GM23248 (cell line): ENCODE results near the gene JRKL. TPM values are rescaled to one million over a fixed set of nuclear protein-coding genes. Genes with fewer than 3 reads are reported as not detected.

Experiments
- DNase-seq: peaks from one replicate; pipeline ENCODE4 v3.0.0-alpha.2; 2015
- H2AFZ ChIP-seq: fragments of 200-600 bp; sonication (generic); 2 replicates; pipeline ENCODE4 v1.6.1; 2016; ENCODE audit warnings: antibody characterized with exemption
- H3F3A ChIP-seq: fragments of 200-600 bp; sonication (generic); 2 replicates; pipeline ENCODE4 v1.6.1; 2016; ENCODE audit warnings: mild to moderate bottlenecking, antibody characterized with exemption, mixed run types; ENCODE audit not compliant: insufficient read depth
- H3K27ac ChIP-seq: fragments of 200-600 bp; sonication (generic); 2 replicates; pipeline ENCODE4 v1.5.1; 2016; ENCODE audit warnings: mild to moderate bottlenecking
- H3K27me3 ChIP-seq: fragments of 200-600 bp; sonication (generic); replicated peaks from 2 replicates; pipeline ENCODE4 v1.6.1; 2016; ENCODE audit warnings: mild to moderate bottlenecking; ENCODE audit not compliant: insufficient read depth
- H3K36me3 ChIP-seq: fragments of 200-600 bp; sonication (generic); 2 replicates; pipeline ENCODE4 v1.6.1; 2016; ENCODE audit warnings: low read depth, mild to moderate bottlenecking
- H3K4me1 ChIP-seq: fragments of 200-600 bp; sonication (generic); 2 replicates; pipeline ENCODE4 v1.6.1; 2016; ENCODE audit warnings: mild to moderate bottlenecking; ENCODE audit not compliant: insufficient read depth
- H3K4me2 ChIP-seq: fragments of 200-600 bp; sonication (generic); one replicate; pipeline ENCODE4 v1.6.1; 2016; ENCODE audit warnings: mild to moderate bottlenecking; ENCODE audit not compliant: unreplicated experiment
- H3K4me3 ChIP-seq: fragments of 200-600 bp; sonication (generic); 2 replicates; pipeline ENCODE4 v1.5.1; 2016; ENCODE audit warnings: mild to moderate bottlenecking
- H3K79me2 ChIP-seq: fragments of 200-600 bp; sonication (generic); 2 replicates; pipeline ENCODE4 v1.6.1; 2016; ENCODE audit warnings: mild to moderate bottlenecking; ENCODE audit not compliant: insufficient read depth
- H3K9ac ChIP-seq: fragments of 200-600 bp; sonication (generic); 2 replicates; pipeline ENCODE4 v1.6.1; 2016; ENCODE audit warnings: mild to moderate bottlenecking
- H3K9me2 ChIP-seq: fragments of 200-600 bp; sonication (generic); 2 replicates; pipeline ENCODE4 v1.6.1; 2016; ENCODE audit warnings: mixed run types, mild to moderate bottlenecking, moderate library complexity; ENCODE audit not compliant: insufficient read depth
- H3K9me3 ChIP-seq: fragments of 200-600 bp; sonication (generic); one replicate; pipeline ENCODE4 v1.6.1; 2017; ENCODE audit warnings: low read depth
- H4K20me1 ChIP-seq: fragments of 200-600 bp; sonication (generic); 2 replicates; pipeline ENCODE4 v1.6.0; 2016; ENCODE audit not compliant: insufficient read depth
- EZH2 ChIP-seq: fragments of 200-600 bp; sonication (generic); IDR thresholded peaks from 2 replicates; pipeline ENCODE4 v1.6.1; 2018; ENCODE audit warnings: antibody characterized with exemption, mild to moderate bottlenecking; ENCODE audit not compliant: insufficient read depth, poor library complexity, severe bottlenecking
- EZH2phosphoT487 ChIP-seq: fragments of 200-600 bp; sonication (generic); IDR thresholded peaks from 2 replicates; pipeline ENCODE4 v1.6.1; 2018; ENCODE audit warnings: antibody characterized with exemption, moderate library complexity, mild to moderate bottlenecking, low read depth; ENCODE audit not compliant: insufficient read depth
- WGBS, 2 experiments: methylation state at CpG; one replicate each; pipeline ENCODE4 v1.1.6; 2015 to 2017; ENCODE audit warnings: low lambda C conversion rate in 2 of 2, low coverage in 1 of 2; ENCODE audit errors: missing lambda C conversion rate in 2 of 2; 5-methylcytosine and 5-hydroxymethylcytosine counted together
- in situ Hi-C: fragments of 300-500 bp; cut with MboI; formaldehyde crosslinking; loops from 2 replicates; pipeline ENCODE4 v1.15.0; 2020
- polyA plus RNA-seq: library from polyadenylated mRNA; unstranded; fragments of >200 nt; fragmentation: Nextera tagmentation; extraction: Ambion mirVana; gene quantifications from 2 replicates; pipeline ENCODE4 v1.2.1, GENCODE V29; 2016
- total RNA-seq: library from RNA; depleted of rRNA; stranded (reverse); fragments of >200 nt; shearing (Covaris generic); gene quantifications from 2 replicates; pipeline ENCODE4 v1.2.3, GENCODE V29; 2014

Gene JRKL
- total and polyA plus RNA-seq, 2 experiments from 2014 or later, result 9.4 to 11.2 TPM

DNA sequence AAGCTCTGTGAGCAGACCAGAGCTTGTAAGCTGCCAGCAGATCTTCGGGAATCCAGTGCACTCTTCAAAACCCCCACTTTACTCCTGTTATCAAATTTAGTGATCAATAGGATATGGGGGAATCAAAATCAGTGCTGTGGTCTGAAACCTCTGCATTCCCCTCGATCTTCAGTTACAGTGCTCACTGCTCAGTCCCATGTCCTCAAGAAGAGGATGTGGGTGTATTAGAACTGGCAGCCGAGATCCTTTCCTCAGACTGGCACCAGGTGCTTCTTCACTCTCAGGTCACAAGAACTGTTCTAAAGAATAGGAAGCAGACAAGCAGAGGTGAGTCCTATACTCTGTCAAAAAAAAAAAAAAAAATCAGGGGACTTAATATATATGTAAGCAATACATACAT, 31.5 kb upstream of the JRKL start:
- Histone ChIP-seq H3K27ac (no peak overlapping the region), H3K27me3 (no peaks in the 10 kb centered on the region), H2AFZ (no peak overlapping the region), H3K9me3 (no peaks in the 10 kb centered on the region), H3K9me2 (no peaks in the 10 kb centered on the region), H4K20me1 (no peaks in the 10 kb centered on the region), H3F3A (no peaks in the 10 kb centered on the region), H3K4me3 (no peak overlapping the region), H3K79me2 (no peaks in the 10 kb centered on the region), H3K4me2 (no peak overlapping the region), H3K4me1 (peaks cover 9% of the 10 kb centered on the region), H3K9ac (no peak overlapping the region), H3K36me3 (peaks cover 48% of the 10 kb centered on the region)
- no peak for DNase-seq
- no peak for TF ChIP-seq EZH2phosphoT487
- no peak for TF ChIP-seq EZH2
- in situ Hi-C loops, result loop anchor here (10.0 kb wide), 1 partner anchor 514 kb away; no protein-coding TSS in a partner anchor
- WGBS, 2 experiments, result 97 to 98% methylated on average over 3 of the region's 3 CpGs

DNA sequence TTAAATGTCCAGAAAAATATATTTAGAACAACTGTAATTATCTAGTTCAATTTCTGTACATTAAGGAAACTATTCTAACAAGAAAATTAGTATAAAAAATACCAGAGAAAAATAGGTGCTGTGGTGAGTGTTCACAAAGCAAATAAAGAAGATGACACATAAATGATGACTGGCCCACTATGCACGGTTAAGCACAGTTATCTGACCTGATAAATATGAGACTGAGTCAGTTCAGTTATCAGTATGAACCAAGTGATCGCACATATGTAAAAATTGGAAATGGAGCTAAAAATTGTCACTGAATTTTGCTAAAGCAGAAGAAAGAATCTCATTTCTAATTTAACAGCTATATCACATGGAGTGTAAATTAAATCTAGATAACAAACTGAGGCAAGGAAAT, 28.0 kb upstream of the JRKL start:
- no peaks in the 10 kb centered on the region for H4K20me1 ChIP-seq
- 56 to 66% methylated on average over 2 of the region's 2 CpGs for WGBS, 2 experiments
- peaks cover 48% of the 10 kb centered on the region for H3K36me3 ChIP-seq
- DNase-seq, result peak; percentile 49
- H3K9ac ChIP-seq, result no peak overlapping the region
- H3K4me2 ChIP-seq, result no peak overlapping the region
- no peaks in the 10 kb centered on the region for H3K9me2 ChIP-seq
- H3K79me2 ChIP-seq, result no peaks in the 10 kb centered on the region
- no peak overlapping the region for H2AFZ ChIP-seq
- H3K27me3 ChIP-seq, result no peaks in the 10 kb centered on the region
- no peaks in the 10 kb centered on the region for H3F3A ChIP-seq
- no peak overlapping the region for H3K27ac ChIP-seq
- TF ChIP-seq EZH2, result no peak
- no peak for TF ChIP-seq EZH2phosphoT487
- H3K4me3 ChIP-seq, result no peak overlapping the region
- in situ Hi-C loops, result loop anchor here (10.0 kb wide), 1 partner anchor 63 kb away; no protein-coding TSS in a partner anchor
- no peaks in the 10 kb centered on the region for H3K9me3 ChIP-seq
- H3K4me1 ChIP-seq, result peaks cover 9% of the 10 kb centered on the region

- H3K4me3 ChIP-seq, result no peak overlapping the region
- in situ Hi-C loops, result loop anchor here (10.0 kb wide), 1 partner anchor 59 kb away; no protein-coding TSS in a partner anchor
- peaks cover 35% of the 10 kb centered on the region for H3K36me3 ChIP-seq
- H3K9me3 ChIP-seq, result no peaks in the 10 kb centered on the region
- peaks cover 9% of the 10 kb centered on the region for H3K4me1 ChIP-seq
- WGBS, 2 experiments, result 11 to 20% methylated on average over 1 of the region's 1 CpG
- no peaks in the 10 kb centered on the region for H4K20me1 ChIP-seq
- H3K27ac ChIP-seq, result no peak overlapping the region
- no peak overlapping the region for H3K9ac ChIP-seq
- DNase-seq, result no peak
- H3K4me2 ChIP-seq, result no peak overlapping the region
- no peaks in the 10 kb centered on the region for H3K79me2 ChIP-seq
- H3F3A ChIP-seq, result no peaks in the 10 kb centered on the region
- no peaks in the 10 kb centered on the region for H3K27me3 ChIP-seq
- no peak for TF ChIP-seq EZH2phosphoT487
- no peak for TF ChIP-seq EZH2
- no peak overlapping the region for H2AFZ ChIP-seq
- H3K9me2 ChIP-seq, result no peaks in the 10 kb centered on the region
Measured at GRCh38 chr11:96365493-96365892, 24.3 kb upstream of the JRKL start.

GRCh38 chr11:96366024-96366423, 23.8 kb upstream of the JRKL start:
- H2AFZ ChIP-seq, result no peak overlapping the region
- no peak overlapping the region for H3K9ac ChIP-seq
- peaks cover 9% of the 10 kb centered on the region for H3K4me1 ChIP-seq
- WGBS, 2 experiments, result 91 to 100% methylated on average over 1 of the region's 1 CpG
- H3K27ac ChIP-seq, result no peak overlapping the region
- peaks cover 36% of the 10 kb centered on the region for H3K36me3 ChIP-seq
- no peak for TF ChIP-seq EZH2phosphoT487
- TF ChIP-seq EZH2, result no peak
- H3K4me3 ChIP-seq, result no peak overlapping the region
- no peaks in the 10 kb centered on the region for H4K20me1 ChIP-seq
- in situ Hi-C loops, result loop anchor here (10.0 kb wide), 1 partner anchor 59 kb away; no protein-coding TSS in a partner anchor
- no peak for DNase-seq
- H3K9me2 ChIP-seq, result no peaks in the 10 kb centered on the region
- H3K79me2 ChIP-seq, result no peaks in the 10 kb centered on the region
- H3F3A ChIP-seq, result no peaks in the 10 kb centered on the region
- H3K27me3 ChIP-seq, result no peaks in the 10 kb centered on the region
- no peak overlapping the region for H3K4me2 ChIP-seq
- no peaks in the 10 kb centered on the region for H3K9me3 ChIP-seq
